ENCODE data around the gene ITGAE.

The ITGAE gene

DNA sequence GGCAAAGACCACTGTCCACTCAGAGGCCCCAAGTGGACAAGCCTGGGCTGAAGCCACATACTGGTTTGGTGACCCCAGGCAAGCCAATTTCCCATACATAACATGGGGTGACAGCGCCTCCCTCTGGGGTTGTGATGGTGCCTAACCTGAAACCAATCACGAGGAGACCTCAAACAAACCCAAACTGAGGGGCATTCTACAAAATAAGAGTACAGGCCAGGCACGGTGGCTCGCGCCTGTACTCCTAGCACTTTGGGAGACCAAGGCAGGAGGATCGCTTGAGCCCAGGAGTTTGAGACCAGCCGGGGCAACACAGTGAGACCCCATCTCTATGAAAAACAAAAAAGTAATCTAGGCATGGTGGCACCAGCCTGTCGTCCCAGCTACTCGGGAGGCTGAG is 108.6 kb downstream of the ITGAE start:
- DNase-seq = no peak

DNA sequence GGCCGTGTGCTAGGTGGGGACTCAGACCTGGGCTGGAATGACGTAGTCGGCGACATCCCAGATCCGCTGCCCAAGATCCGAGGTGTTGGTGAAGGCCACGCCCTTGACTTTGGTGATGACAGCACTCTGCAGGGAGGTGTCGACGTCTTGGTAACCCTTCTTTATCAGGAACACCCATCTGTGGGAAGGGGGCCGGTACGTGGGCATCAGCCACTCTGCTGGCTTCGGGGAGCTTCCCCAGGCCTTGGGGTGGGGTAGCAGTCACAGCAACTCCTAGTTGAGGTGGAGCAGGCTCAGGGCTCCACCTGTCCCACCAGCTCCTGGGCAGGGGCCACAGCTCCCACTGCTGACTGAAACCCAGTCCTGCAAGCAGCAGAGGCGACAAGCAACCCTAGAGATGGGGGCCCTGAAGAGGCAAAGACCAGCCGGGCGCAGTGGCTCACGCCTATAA is 109.3 kb downstream of the ITGAE start:
- no peak for DNase-seq

DNA sequence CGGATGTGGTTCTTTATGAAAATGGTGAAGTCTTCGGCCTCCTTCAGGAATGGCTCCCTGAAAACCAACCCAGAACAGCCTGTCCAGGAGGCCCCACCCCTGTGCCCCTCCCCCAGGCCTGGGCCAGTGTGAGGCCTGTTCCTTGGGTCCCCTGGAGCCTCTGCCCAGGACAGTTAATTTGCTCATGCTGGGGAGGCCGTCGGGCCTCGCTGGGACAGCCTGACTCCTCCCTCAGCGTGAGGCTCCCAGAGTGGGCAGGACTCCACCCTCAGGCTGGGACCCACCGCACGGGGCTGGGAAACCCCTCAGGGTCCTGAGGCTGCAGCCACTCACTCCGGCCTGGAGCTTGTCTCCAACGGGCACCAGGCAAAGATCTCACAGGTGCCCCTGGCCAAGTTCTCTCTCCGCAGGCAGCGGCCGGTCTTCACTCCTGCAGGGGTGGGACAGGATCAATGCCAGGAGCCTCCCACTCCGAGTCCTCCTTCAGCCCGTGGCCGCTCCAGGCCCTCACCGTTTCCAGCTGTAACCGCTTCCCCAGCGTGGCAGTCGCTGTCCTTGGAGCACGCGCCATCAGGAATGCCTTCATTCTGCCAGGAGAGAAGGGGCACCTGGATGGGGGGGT is 110.8 kb downstream of the ITGAE start:
- no peak for DNase-seq

DNA sequence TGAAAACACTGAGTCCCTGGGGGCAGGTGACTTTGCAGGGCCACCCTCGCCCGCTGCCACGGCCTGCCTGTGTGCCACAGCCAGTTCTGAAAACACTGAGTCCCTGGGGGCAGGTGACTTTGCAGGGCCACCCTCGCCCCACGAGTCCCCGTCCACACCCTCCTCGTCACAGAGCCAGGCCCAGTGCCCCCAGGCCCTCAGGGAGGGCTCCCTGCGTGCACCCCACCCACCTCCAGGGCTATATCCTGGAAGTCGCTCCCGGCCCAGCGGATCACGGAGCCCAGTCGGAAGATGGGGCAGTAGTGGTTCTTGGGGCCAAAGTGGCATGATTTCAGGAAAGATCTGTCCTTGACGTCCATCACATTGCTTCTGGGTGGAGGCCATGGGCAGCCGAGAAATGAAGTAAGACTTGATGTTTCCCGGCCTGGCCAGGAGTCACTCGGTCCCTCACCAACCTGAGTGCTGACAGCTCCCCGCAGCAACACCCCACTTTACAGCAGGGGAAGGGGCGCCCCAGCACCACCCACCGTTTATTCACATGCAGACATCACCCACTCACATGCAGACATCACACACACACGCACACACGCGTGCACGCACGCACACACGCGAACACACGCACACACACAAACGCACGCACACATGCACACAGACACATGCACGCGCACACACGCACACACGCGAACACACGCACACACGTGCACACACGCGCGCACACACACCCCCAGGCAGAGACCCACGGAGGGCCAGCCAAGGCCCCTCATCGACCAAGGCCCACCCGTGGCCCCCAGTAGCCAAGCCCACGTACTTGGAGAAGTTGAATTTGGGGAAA is 111.5 kb downstream of the ITGAE start:
- no peak for DNase-seq

DNA sequence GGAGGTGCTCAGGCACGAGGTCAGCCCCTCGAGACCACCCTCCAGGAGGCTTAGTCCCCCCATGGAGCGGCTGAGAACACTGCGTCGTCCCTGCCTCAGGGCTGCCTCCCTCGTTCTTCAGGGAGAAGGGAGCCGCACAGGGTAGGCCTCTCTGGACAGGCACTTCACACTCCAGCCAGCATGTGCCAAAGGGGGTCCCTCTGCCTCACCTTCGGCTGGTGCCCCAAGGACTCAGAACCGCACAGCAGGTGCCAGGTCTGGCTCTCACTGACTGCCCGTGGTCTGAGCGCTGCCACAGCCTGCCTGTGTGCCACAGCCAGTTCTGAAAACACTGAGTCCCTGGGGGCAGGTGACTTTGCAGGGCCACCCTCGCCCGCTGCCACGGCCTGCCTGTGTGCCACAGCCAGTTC is 112.1 kb downstream of the ITGAE start:
- DNase-seq = no peak

DNA sequence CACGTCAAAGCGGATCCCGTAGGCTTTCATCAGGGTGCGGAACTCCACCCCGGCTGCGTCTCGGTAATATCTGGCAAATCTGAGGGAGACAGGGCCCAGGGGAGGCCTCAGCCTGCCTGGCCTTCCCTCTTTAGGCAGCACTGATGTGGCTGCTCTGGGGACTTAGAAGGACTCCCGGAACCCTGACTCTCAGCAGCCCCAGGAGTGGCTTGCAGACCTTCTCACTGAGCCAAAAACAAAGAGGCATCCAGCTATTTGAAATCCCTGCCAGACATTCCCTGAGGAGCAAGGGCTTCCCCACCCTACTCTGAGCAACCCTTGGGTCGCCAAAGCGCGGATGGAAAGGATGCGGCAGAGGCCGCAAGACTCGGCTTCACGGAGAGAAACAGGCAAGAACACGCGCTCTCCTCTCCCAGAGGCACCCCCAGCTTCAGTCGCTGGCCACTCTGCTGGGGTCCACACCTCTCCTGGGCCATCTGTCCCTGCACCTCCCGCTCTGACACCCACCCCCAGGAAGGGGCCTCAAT is 112.9 kb downstream of the ITGAE start:
- no peak for DNase-seq

DNA sequence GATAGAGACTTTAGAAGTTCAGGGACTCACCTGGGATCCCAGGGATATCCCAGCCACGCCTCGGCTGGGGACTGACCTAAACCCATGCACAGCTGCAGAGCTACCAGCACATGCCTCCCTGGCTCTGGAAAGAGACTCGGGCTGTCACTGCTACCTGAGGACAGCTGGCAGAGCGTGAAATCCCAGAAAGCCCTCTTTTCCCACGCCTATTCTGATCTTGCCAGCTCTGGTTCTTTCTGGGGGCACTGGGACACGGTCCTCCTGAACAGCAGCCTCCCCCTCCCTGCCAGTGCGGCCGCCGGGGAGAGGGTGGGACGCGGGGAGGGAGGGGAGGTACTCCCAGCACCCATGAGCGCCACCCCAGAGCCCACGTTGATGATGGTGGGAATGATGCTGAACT is 115.8 kb downstream of the ITGAE start:
- DNase-seq = no peak

DNA sequence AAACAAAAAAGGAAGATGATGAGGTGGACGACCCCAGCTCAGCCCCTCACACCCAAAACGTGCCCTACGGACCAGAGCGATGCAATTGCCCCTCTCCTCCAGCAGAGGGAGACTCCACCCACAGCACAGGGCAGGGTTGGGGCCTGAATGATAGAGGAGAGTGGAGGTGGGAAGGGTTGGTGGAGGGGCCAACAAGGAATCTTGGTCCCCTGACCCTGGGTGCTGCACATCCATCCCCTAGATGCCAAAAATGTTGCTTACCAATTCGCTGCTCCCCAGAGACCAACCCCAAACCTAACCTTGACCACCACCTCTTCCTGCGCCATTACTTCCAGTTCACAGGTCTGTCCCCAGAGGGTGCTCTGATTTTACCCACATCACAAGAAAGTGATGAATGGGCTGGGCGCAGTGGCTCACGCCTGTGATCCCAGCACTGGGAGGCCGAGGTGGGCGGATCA is 117.9 kb downstream of the ITGAE start:
- peak in 1 of 3 experiments; percentile 18 for DNase-seq

DNA sequence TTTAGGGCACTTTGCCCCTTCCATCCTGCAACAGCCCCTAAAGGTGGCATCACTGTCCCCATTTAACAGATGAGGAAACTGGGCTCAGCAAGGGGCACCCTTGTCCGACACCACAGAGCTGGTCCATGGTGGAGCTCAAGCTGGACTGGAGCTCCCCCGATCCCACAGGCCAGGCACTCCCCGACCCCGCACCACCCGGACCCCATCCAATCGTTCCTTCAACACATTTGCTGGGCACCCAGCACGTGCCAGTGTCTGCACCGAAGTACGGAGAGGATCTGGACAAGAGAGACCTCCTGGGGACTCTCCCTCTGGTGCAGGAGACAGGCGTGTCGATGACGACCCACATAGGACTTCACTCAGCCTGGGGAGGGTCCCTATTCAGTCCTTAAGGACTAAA is 119.0 kb downstream of the ITGAE start:
- DNase-seq = no peak

DNA sequence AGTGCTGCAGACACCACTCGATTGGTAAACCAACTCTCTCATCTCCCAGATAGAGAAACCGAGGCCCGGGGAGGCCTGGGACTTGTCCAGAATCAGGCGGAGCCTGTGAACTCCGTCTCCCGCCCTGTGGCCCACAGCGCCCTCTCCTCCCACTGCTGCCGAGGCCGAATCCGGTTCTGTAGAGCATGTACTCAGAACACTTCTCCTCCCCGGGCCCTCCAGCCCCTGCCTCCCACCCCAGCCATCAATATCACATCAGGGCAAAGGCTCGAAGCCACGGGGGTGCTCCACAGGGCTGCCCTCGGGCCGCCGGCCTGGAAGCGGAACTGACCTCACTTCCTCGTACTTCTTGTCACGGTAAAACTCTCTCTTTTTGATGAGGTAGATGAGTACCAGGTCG is 119.4 kb downstream of the ITGAE start:
- DNase-seq = no peak

DNA sequence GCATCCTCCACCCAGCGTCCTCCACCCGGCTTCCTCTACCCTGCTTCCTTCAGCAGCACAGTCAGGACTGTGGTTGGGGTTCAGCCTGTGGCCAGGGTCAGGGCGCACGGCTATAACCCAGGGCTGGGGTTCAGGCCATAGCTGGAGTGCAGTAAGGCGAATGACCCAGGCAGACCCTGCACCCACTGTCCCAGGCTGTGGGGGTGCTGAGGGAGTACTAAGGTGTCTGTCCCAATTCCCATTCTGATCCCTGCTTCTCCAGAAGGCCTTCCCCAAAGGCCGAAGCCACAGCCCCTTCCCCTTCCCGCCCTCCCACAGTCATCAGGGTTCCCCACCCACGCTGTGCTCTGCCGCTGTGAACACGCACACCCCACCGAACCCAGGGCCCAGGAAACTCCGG is 119.9 kb downstream of the ITGAE start:
- no peak for DNase-seq

DNA sequence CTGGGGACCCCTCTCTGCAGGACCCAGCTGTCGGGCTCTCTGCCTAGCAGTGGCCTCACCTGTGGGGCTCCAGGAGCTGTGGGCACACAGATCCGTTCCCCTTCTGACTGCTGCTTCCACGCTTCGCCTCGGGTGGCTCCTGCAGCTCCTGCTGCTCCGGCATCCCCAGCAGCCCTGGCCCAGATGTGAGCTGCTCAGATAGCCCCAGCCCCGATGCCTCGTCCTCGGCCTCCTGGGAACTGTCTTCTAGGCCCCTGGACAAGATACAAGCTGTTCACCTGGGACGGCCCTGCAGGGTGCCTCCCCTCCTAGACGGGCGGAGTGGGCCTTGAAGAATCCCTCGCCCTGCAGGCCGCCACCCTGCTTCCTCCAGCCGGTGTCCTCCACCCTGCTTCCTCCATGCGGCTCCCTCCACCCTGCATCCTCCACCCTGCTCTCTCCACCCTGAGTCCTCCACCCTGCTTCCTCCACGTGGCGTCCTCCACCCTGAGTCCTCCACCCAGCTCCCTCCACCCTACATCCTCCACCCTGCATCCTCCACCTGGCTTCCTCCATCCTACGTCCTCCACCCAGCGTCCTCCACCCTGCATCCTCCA is 121.4 kb downstream of the ITGAE start:
- no peak for DNase-seq

DNA sequence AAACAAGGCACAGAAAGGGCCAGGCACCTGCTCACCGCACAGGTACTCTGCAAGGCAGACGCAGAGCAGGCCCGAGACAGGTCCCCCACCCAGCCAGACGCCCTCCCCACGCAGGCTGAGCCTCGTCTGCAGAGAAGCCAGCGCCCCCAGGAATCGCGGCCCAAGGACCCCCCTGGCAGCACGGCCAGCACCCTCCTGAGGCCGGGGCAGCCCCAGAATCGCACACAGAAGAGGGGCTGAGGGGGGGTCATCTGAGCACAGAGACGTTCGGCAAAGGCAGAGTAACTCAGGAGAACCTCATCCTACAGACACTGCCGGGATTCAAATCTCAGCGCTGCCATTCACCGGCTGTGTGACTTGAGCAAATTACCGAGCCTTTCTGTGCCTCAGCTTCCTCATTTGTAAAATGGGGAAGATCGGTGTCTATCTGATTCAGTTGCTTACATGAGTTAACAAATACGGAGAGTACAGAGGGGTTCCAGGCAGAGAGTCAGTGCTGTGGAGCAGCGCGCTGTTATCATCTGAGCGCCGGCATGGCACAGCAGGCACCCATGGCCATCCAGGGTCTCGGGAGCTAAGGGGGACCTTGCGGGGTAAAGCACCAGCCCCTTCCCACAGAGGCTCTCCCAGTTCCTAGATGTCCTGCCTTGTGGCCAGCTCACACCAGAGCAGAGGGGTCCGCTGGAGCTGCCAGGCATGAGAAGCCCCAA is 122.0 kb downstream of the ITGAE start:
- no peak for DNase-seq

DNA sequence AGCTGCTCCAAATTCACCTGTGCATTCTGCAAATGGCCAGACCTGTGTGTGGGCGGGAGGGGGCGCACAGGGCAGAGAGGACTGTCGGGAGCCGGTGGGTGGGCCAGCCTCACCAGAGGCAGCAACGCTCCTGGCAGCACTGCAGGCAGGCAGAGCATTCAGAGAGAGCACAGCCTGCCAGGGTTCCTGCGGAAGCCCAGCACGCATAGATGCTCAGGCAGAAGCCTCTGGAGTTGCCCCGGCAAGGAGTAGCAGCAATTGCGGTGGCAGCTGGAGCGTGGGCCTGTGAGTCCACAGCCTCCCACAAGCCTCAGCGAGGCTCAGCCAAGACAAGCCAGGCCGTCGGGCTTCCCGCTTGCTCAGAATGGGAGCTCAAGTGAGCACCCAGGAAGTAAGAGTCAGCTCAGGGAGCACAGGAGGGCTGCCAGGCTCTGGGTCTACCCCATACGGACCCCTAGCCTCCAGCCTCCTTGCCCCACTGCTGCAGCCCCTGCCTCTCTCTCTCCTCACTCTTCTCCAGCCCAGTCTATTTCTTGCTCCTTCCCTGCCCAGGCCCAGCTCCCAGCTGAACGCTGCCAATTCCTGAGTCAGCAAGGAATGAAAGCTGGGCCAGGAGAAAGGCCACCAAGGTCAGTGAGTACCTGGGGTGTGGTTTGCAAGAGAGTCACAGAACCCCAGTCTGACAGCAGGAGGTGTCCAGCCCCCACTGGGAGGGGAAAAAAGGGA is 122.7 kb downstream of the ITGAE start:
- DNase-seq = no peak

DNA sequence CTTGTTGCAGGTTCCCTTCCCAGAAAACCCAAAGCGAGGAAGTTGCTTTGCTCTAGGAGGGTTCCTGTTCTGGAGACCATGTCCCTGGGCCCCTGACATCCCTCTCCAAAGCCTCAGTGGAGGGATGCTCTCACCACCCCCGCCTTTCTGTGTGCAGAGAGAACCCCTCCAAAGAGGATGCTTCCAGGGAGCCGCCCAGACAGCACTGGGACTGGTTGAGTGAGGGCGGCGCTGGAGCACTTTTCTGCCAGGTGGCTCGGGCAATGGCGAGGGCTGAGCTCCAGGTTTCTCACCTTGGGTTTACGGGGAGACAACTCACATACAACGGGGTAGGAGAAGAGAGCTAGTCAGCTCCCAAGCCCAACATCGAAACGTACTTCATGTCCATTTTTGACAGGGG is 125.1 kb downstream of the ITGAE start:
- DNase-seq = no peak

DNA sequence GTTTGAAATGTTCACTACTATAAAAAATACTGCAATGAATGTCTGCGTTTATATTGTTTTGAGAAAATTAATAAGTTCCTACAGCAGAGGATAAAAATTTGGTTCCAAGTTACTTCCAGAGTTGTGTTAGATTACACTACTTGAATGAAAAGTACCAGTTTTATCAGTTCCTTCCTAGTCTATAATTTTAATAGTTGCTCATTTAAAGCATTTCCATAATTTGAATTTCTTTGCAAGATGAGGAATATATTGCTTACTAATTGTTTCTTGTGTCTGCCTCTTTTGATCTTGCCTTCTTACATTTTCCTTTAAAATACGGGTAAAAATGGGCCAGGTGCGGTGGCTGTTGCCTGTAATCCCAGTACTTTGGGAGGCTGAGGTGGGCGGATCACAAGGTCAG is 128.4 kb downstream of the ITGAE start:
- no peak for DNase-seq

DNA sequence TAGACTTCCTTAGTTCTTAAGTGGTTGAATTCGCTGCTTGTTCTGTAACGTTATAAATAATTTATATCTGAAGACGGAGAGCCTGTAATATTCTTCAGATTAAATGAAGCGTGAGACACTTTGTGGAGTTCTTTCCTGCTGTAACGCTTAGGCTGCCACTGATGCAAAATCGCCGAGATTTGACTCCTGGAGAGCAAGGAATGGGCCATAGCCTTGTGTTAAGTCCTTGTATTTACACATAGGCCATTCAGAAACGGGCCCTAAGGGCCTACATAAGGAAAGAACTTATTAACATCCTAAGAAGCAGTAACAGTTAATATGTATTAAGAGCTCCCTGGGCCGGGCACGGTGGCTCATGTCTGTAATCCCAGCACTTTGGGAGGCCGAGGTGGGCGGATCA is 131.4 kb downstream of the ITGAE start:
- DNase-seq = peak in 1 of 3 experiments; percentile 11

DNA sequence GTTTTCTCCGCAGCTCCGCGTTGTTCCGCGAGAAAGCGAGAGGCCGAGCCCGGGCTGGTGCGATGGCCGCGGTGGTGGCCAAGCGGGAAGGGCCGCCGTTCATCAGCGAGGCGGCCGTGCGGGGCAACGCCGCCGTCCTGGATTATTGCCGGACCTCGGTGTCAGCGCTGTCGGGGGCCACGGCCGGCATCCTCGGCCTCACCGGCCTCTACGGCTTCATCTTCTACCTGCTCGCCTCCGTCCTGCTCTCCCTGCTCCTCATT is 132.0 kb downstream of the ITGAE start:
- DNase-seq = no peak

DNA sequence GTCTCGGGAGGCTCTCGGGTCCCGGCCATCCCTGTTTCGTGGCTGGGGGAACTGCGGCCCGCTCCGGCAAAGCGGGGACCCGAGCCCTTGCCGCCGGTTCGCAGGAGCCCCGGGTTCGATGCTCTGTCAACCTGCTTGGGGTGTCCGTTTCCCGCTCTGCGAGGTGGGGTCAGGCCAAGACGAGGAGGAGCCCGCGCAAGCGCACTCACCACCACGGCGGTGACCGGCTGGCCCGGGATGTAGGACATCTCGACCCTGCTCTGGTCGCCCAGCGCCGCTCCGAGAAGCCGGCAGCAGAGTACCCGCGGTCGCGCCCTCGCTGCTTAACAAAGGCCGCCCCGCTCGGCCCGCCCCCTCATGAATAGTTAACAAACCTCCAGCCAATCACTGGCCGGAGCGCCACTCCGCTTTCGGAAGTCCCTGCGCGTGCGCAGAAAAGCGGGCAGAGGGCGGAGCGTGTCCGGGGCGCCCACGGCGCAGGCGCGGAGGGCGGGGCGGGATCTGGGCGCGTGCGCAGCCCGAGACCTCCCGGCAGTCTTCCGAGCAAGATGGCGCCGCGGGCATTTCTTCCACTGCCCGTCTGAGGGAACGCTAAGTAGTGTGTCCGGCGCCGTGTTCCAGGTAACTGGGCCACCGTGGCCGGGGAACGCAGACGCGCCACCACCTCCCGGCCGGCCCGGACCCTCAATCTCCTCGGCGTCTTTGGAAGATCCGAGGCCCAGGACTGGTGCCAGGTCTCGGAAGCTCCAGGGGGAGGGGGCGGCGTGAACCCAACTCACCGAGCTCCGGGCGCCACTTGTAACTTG is 132.5 kb downstream of the ITGAE start, which contains the start of the genes EMC6 and TAX1BP3:
TSS of gene EMC6 (plus strand) at position 534 of the 806 bp plus-strand sequence. CDS start 335 bp downstream, outside the sequence.
TSS of gene TAX1BP3 (minus strand) at position 300 of the 806 bp plus-strand sequence. CDS start at position 248, 52 bp downstream.
- DNase-seq = peak; percentile 94 to 97 (median 95)

DNA sequence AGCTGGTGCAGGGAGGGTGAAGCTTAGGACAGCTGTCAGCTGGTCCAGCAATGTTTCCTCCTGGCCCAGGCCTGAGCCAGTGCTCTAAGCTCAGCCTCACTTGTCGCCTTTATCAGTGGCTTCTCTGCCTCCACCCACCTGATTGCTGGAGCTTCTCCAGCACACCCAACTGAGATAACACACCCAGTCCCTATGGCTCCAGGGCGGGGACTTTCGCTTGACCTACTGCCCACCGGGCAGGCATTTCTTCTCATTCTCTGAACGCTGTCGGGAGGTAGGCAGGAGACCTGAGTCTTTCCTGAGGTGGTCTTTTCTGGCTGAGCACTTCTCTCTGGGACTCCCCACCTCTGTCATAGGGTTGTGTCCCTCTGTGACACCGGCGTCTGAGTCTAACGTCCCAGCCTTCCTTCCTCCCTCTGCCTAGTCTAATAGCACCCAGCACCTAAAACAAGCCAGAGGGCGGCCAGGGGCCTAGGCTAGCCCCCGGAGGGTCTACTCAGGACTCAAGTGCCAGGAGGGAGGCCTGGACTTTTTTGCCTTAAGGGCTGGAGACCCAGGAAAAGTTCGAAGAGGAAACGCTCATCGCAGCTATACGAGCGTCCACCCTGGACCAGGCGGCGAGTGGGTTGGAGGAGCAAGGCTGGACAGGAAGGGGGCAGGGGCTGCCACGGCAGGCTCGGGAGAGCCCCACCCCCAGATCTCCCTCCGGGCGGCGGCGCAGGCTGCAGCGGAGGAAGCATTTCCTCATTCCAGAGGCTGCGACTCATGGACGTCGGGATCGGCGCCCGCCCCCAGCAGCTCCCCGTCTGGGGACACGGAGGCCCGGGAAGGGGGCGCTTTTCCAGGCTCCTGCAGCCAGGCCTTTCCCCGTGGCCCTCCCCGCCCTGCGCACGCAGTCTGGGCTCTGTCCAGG is 133.4 kb downstream of the ITGAE start:
- DNase-seq = peak in 2 of 3 experiments; percentile 13 to 77
